22Rv1 (cell line): ENCODE measurements around the gene FAM120B.

Source experiments
- CTCF ChIP-seq: fragments of 450-650 bp; IDR thresholded peaks from 2 replicates; pipeline ENCODE4 v1.5.1; 2017; ENCODE audit warnings: mild to moderate bottlenecking
- ZFX ChIP-seq: fragments of 450-650 bp; IDR thresholded peaks from 2 replicates; pipeline ENCODE4 v1.6.1; 2017; ENCODE audit warnings: antibody characterized with exemption, borderline replicate concordance

GRCh38 chr6:170272341-170273065 is 34.1 kb upstream of the FAM120B start:
- TF ChIP-seq CTCF (no peak), ZFX (no peak)
